OCI-LY7 (cell line): ENCODE measurements around the gene CRY1. TPM values are rescaled to one million over a fixed set of nuclear protein-coding genes. Genes with fewer than 3 reads are reported as not detected.

ENCODE experiments used
- BruUV-seq: library from RNA; stranded (reverse); fragments of 400-500 nt; replicated peaks from 2 replicates; lab custom pipeline; 2021; lab: Mats Ljungman, UMichigan
- CTCF ChIA-PET: fragments of 300-600 bp; sonication (Branson Sonifier 250); formaldehyde crosslinking; loops from one replicate; lab custom pipeline; 2022; ENCODE audit warnings: antibody characterized with exemption; ENCODE audit not compliant: unreplicated experiment; lab: Charles Lee
- POLR2A ChIA-PET: fragments of 300-600 bp; sonication (Branson Sonifier 250); formaldehyde crosslinking; loops from one replicate; lab custom pipeline; 2022; ENCODE audit warnings: antibody characterized with exemption; lab: Charles Lee
- DNase-seq: peaks from one replicate; pipeline ENCODE4 v3.0.0-alpha.2; 2015; ENCODE audit warnings: low spot score
- H2AFZ ChIP-seq: fragments of 200-600 bp; sonication (generic), shearing (Covaris generic); 2 replicates; pipeline ENCODE4 v1.6.1; 2014; ENCODE audit warnings: mild to moderate bottlenecking, antibody characterized with exemption, low read length, moderate library complexity
- H3K27ac ChIP-seq: fragments of 200-600 bp; sonication (generic); 2 replicates; pipeline ENCODE4 v1.5.1; 2014; ENCODE audit warnings: mixed run types, low read depth, mild to moderate bottlenecking, moderate library complexity, low read length, inconsistent platforms; ENCODE audit not compliant: poor library complexity, severe bottlenecking
- H3K36me3 ChIP-seq: fragments of 200-600 bp; sonication (generic); 2 replicates; pipeline ENCODE4 v1.6.1; 2014; ENCODE audit warnings: mild to moderate bottlenecking, antibody characterized with exemption, low read length, moderate library complexity, mixed read lengths; ENCODE audit not compliant: insufficient read depth
- H3K4me1 ChIP-seq: fragments of 200-600 bp; sonication (generic); 2 replicates; pipeline ENCODE4 v1.5.1; 2014; ENCODE audit warnings: mild to moderate bottlenecking, low read length; ENCODE audit not compliant: insufficient read depth, poor library complexity, severe bottlenecking
- H3K4me2 ChIP-seq: fragments of 200-600 bp; sonication (generic); 2 replicates; pipeline ENCODE4 v1.6.1; 2014; ENCODE audit warnings: mild to moderate bottlenecking, low read length
- H3K4me3 ChIP-seq: fragments of 200-600 bp; sonication (generic); 2 replicates; pipeline ENCODE4 v1.5.1; 2014; ENCODE audit warnings: mild to moderate bottlenecking, low read depth, low read length; ENCODE audit not compliant: poor library complexity, severe bottlenecking
- H3K79me2 ChIP-seq: fragments of 200-600 bp; sonication (generic); 2 replicates; pipeline ENCODE4 v1.6.1; 2016; ENCODE audit warnings: low read depth, mild to moderate bottlenecking, low read length, moderate library complexity, mixed read lengths; ENCODE audit not compliant: insufficient read depth
- H3K9me2 ChIP-seq: fragments of 200-600 bp; sonication (generic); 2 replicates; pipeline ENCODE4 v1.6.1; 2016; ENCODE audit warnings: mild to moderate bottlenecking, low read length, mixed read lengths; ENCODE audit not compliant: insufficient read depth
- H3K9me3 ChIP-seq: fragments of 200-600 bp; sonication (generic); 2 replicates; pipeline ENCODE4 v1.6.1; 2014; ENCODE audit warnings: mild to moderate bottlenecking, mixed run types, low read length, mixed read lengths
- H4K20me1 ChIP-seq: fragments of 200-600 bp; sonication (generic); 2 replicates; pipeline ENCODE4 v1.6.1; 2014; ENCODE audit warnings: mild to moderate bottlenecking, antibody characterized with exemption, low read length, moderate library complexity, mixed read lengths; ENCODE audit not compliant: insufficient read depth
- CTCF ChIP-seq: fragments of 200-600 bp; sonication (generic); conservative IDR thresholded peaks from 2 replicates; pipeline ENCODE4 v1.5.1; 2014; ENCODE audit warnings: mild to moderate bottlenecking, antibody characterized with exemption, low read length, moderate library complexity, mixed read lengths
- EZH2phosphoT487 ChIP-seq: fragments of 200-600 bp; sonication (generic); IDR thresholded peaks from 2 replicates; pipeline ENCODE4 v1.6.1; 2018; ENCODE audit warnings: low read depth, borderline replicate concordance, mild to moderate bottlenecking, mixed run types, antibody characterized with exemption, low read length, moderate library complexity, mixed read lengths
- intact Hi-C: fragments of 100-400 bp; cut with micrococcal nuclease; formaldehyde crosslinking; loops from one replicate; pipeline ENCODE4 v1.10.0; 2022; ENCODE audit not compliant: unreplicated experiment
- total RNA-seq, 2 experiments: library from RNA; depleted of rRNA in 1 of 2; stranded (reverse); fragments of >200 nt in 1 of 2; shearing (Covaris generic) in 1 of 2; gene quantifications; 2 replicates each; pipeline ENCODE4 v1.2.3, GENCODE V29; 2014 to 2022

Gene CRY1
- total RNA-seq, 2 experiments from 2014 or later, result not detected

- intact Hi-C loops, result no loop called here
- no peak for TF ChIP-seq CTCF
- no peak for TF ChIP-seq EZH2phosphoT487
- Histone ChIP-seq H3K79me2 (no peaks in the 10 kb centered on the region), H3K4me1 (no peaks in the 10 kb centered on the region), H3K4me3 (no peak overlapping the region), H2AFZ (no peak overlapping the region), H3K36me3 (no peaks in the 10 kb centered on the region), H4K20me1 (no peaks in the 10 kb centered on the region), H3K4me2 (no peak overlapping the region), H3K9me2 (no peaks in the 10 kb centered on the region), H3K9me3 (no peaks in the 10 kb centered on the region), H3K27ac (no peak overlapping the region)
- POLR2A ChIA-PET, result no interaction called here
- BruUV-seq, result no TSS peak
- CTCF ChIA-PET, result no interaction called here
- no peak for DNase-seq
Measured at GRCh38 chr12:107032266-107032665, 61.1 kb downstream of the CRY1 start.

GRCh38 chr12:107031061-107031460, 62.3 kb downstream of the CRY1 start:
- H3K4me2 ChIP-seq, result no peak overlapping the region
- intact Hi-C loops, result no loop called here
- H3K9me3 ChIP-seq, result no peaks in the 10 kb centered on the region
- DNase-seq, result no peak
- no peaks in the 10 kb centered on the region for H3K9me2 ChIP-seq
- no peak for TF ChIP-seq EZH2phosphoT487
- H3K4me1 ChIP-seq, result no peaks in the 10 kb centered on the region
- H3K4me3 ChIP-seq, result no peak overlapping the region
- H2AFZ ChIP-seq, result no peak overlapping the region
- ChIA-PET CTCF (no interaction called here), POLR2A (interaction anchor here (0.6 kb wide), 1 partner anchor 15 kb away, joined by 3 read pairs; no protein-coding TSS in a partner anchor)
- no TSS peak for BruUV-seq
- H3K79me2 ChIP-seq, result no peaks in the 10 kb centered on the region
- no peaks in the 10 kb centered on the region for H3K36me3 ChIP-seq
- H4K20me1 ChIP-seq, result no peaks in the 10 kb centered on the region
- H3K27ac ChIP-seq, result no peak overlapping the region

- no peaks in the 10 kb centered on the region for H3K79me2 ChIP-seq
- ChIA-PET CTCF (no interaction called here), POLR2A (no interaction called here)
- no peak overlapping the region for H3K4me2 ChIP-seq
- no peaks in the 10 kb centered on the region for H3K9me3 ChIP-seq
- no peak overlapping the region for H3K4me3 ChIP-seq
- no peak overlapping the region for H3K27ac ChIP-seq
- BruUV-seq, result no TSS peak
- DNase-seq, result no peak
- TF ChIP-seq EZH2phosphoT487 (no peak), CTCF (no peak)
- intact Hi-C loops, result no loop called here
- H2AFZ ChIP-seq, result no peak overlapping the region
- H3K36me3 ChIP-seq, result no peaks in the 10 kb centered on the region
- no peaks in the 10 kb centered on the region for H3K9me2 ChIP-seq
- H4K20me1 ChIP-seq, result no peaks in the 10 kb centered on the region
- H3K4me1 ChIP-seq, result no peaks in the 10 kb centered on the region
Measured at GRCh38 chr12:107029081-107029480, 64.3 kb downstream of the CRY1 start.
